HS-5 (cell line): ENCODE data around the gene KCNT1.

Source experiments
- DNase-seq: peaks from one replicate; pipeline ENCODE4 v3.0.0-alpha.2; 2012; ENCODE audit warnings: low read depth

The KCNT1 gene

GRCh38 chr9:135785013-135785575 is 83.1 kb downstream of the KCNT1 start:
- no peak for DNase-seq

- DNase-seq = no peak
Observed at GRCh38 chr9:135786146-135786690, 84.2 kb downstream of the KCNT1 start.

- no peak for DNase-seq
Observed at GRCh38 chr9:135787317-135787716, 85.3 kb downstream of the KCNT1 start.

- no peak for DNase-seq
Observed at GRCh38 chr9:135787776-135788575, 86.0 kb downstream of the KCNT1 start.

- no peak for DNase-seq
Observed at GRCh38 chr9:135788576-135789300, 86.8 kb downstream of the KCNT1 start.

- DNase-seq = no peak
Observed at GRCh38 chr9:135789838-135790291, 87.9 kb downstream of the KCNT1 start.

GRCh38 chr9:135790356-135790755 is 88.4 kb downstream of the KCNT1 start:
- no peak for DNase-seq

GRCh38 chr9:135790850-135791249 is 88.9 kb downstream of the KCNT1 start:
- no peak for DNase-seq

GRCh38 chr9:135791431-135792267 is 89.7 kb downstream of the KCNT1 start:
- DNase-seq = no peak

GRCh38 chr9:135792268-135793128 is 90.5 kb downstream of the KCNT1 start:
- no peak for DNase-seq

GRCh38 chr9:135793221-135794056 is 91.5 kb downstream of the KCNT1 start:
- DNase-seq = no peak

GRCh38 chr9:135794057-135794335 is 92.0 kb downstream of the KCNT1 start:
- DNase-seq = no peak

- no peak for DNase-seq
Observed at GRCh38 chr9:135794361-135794885, 92.4 kb downstream of the KCNT1 start.

GRCh38 chr9:135795391-135795790 is 93.4 kb downstream of the KCNT1 start:
- DNase-seq = no peak

- no peak for DNase-seq
Observed at GRCh38 chr9:135796784-135797485, 95.0 kb downstream of the KCNT1 start.

- no peak for DNase-seq
Observed at GRCh38 chr9:135797507-135798262, 95.7 kb downstream of the KCNT1 start.

GRCh38 chr9:135798263-135798585 is 96.2 kb downstream of the KCNT1 start:
- DNase-seq = no peak

GRCh38 chr9:135799261-135799660 is 97.3 kb downstream of the KCNT1 start:
- DNase-seq = no peak

GRCh38 chr9:135801070-135801469 is 99.1 kb downstream of the KCNT1 start:
- no peak for DNase-seq
